ENCODE results near the gene TSKS.

The TSKS gene

GRCh38 chr19:49793561-49793840, 30.4 kb upstream of the TSKS start:
- Histone ChIP-seq H3K27me3 (ENCODE audit: control insufficient read depth, insufficient read depth, low read length) (no peaks in the 10 kb centered on the region), H3K4me1 (ENCODE audit: control insufficient read depth, insufficient read depth, low read length) (no peaks in the 10 kb centered on the region), H3K9ac (ENCODE audit: low read length) (no peak overlapping the region), H3K27ac (ENCODE audit: low read depth, low read length) (no peak overlapping the region), H3K36me3 (ENCODE audit: control insufficient read depth, insufficient read depth, low read length) (peaks cover 75% of the 10 kb centered on the region), H3K4me3 (ENCODE audit: low read depth, low read length) (no peak overlapping the region), H3K9me3 (ENCODE audit: control insufficient read depth, insufficient read depth, low read depth, low read length) (no peaks in the 10 kb centered on the region)

- no peaks in the 10 kb centered on the region for H3K4me1 ChIP-seq (ENCODE audit: control insufficient read depth, insufficient read depth, low read length)
- H3K27ac ChIP-seq (ENCODE audit: low read depth, low read length) = no peak overlapping the region
- no peak overlapping the region for H3K9ac ChIP-seq (ENCODE audit: low read length)
- H3K9me3 ChIP-seq (ENCODE audit: control insufficient read depth, insufficient read depth, low read depth, low read length) = no peaks in the 10 kb centered on the region
- H3K36me3 ChIP-seq (ENCODE audit: control insufficient read depth, insufficient read depth, low read length) = peaks cover 72% of the 10 kb centered on the region
- H3K4me3 ChIP-seq (ENCODE audit: low read depth, low read length) = no peak overlapping the region
- H3K27me3 ChIP-seq (ENCODE audit: control insufficient read depth, insufficient read depth, low read length) = no peaks in the 10 kb centered on the region
Observed at GRCh38 chr19:49792829-49793560, 29.9 kb upstream of the TSKS start.

GRCh38 chr19:49791776-49792445, 28.8 kb upstream of the TSKS start:
- H3K27ac ChIP-seq (ENCODE audit: low read depth, low read length) = no peak overlapping the region
- H3K27me3 ChIP-seq (ENCODE audit: control insufficient read depth, insufficient read depth, low read length) = no peaks in the 10 kb centered on the region
- H3K4me1 ChIP-seq (ENCODE audit: control insufficient read depth, insufficient read depth, low read length) = peaks cover under 1% of the 10 kb centered on the region; the same call in 1 of the 2 replicates
- H3K9me3 ChIP-seq (ENCODE audit: control insufficient read depth, insufficient read depth, low read depth, low read length) = no peaks in the 10 kb centered on the region
- no peak overlapping the region for H3K9ac ChIP-seq (ENCODE audit: low read length)
- peaks cover 68% of the 10 kb centered on the region for H3K36me3 ChIP-seq (ENCODE audit: control insufficient read depth, insufficient read depth, low read length)
- no peak overlapping the region for H3K4me3 ChIP-seq (ENCODE audit: low read depth, low read length)

- Histone ChIP-seq H3K36me3 (ENCODE audit: control insufficient read depth, insufficient read depth, low read length) (peaks cover 57% of the 10 kb centered on the region), H3K27me3 (ENCODE audit: control insufficient read depth, insufficient read depth, low read length) (no peaks in the 10 kb centered on the region), H3K9me3 (ENCODE audit: control insufficient read depth, insufficient read depth, low read depth, low read length) (no peaks in the 10 kb centered on the region), H3K27ac (ENCODE audit: low read depth, low read length) (no peak overlapping the region), H3K9ac (ENCODE audit: low read length) (no peak overlapping the region), H3K4me1 (ENCODE audit: control insufficient read depth, insufficient read depth, low read length) (peaks cover 10% of the 10 kb centered on the region; the same call in 1 of the 2 replicates), H3K4me3 (ENCODE audit: low read depth, low read length) (no peak overlapping the region)
Observed at GRCh38 chr19:49790866-49791265, 27.8 kb upstream of the TSKS start.

GRCh38 chr19:49788857-49789256, 25.8 kb upstream of the TSKS start:
- no peak overlapping the region for H3K9ac ChIP-seq (ENCODE audit: low read length)
- H3K9me3 ChIP-seq (ENCODE audit: control insufficient read depth, insufficient read depth, low read depth, low read length) = no peaks in the 10 kb centered on the region
- H3K4me1 ChIP-seq (ENCODE audit: control insufficient read depth, insufficient read depth, low read length) = peaks cover 10% of the 10 kb centered on the region; the same call in 1 of the 2 replicates
- peaks cover 49% of the 10 kb centered on the region for H3K36me3 ChIP-seq (ENCODE audit: control insufficient read depth, insufficient read depth, low read length)
- H3K27me3 ChIP-seq (ENCODE audit: control insufficient read depth, insufficient read depth, low read length) = no peaks in the 10 kb centered on the region
- no peak overlapping the region for H3K27ac ChIP-seq (ENCODE audit: low read depth, low read length)
- no peak overlapping the region for H3K4me3 ChIP-seq (ENCODE audit: low read depth, low read length)

GRCh38 chr19:49787746-49788145, 24.6 kb upstream of the TSKS start:
- no peak overlapping the region for H3K9ac ChIP-seq (ENCODE audit: low read length)
- H3K9me3 ChIP-seq (ENCODE audit: control insufficient read depth, insufficient read depth, low read depth, low read length) = no peaks in the 10 kb centered on the region
- H3K27me3 ChIP-seq (ENCODE audit: control insufficient read depth, insufficient read depth, low read length) = no peaks in the 10 kb centered on the region
- no peak overlapping the region for H3K4me3 ChIP-seq (ENCODE audit: low read depth, low read length)
- no peak overlapping the region for H3K27ac ChIP-seq (ENCODE audit: low read depth, low read length)
- peaks cover 10% of the 10 kb centered on the region; the same call in 1 of the 2 replicates for H3K4me1 ChIP-seq (ENCODE audit: control insufficient read depth, insufficient read depth, low read length)
- H3K36me3 ChIP-seq (ENCODE audit: control insufficient read depth, insufficient read depth, low read length) = peaks cover 50% of the 10 kb centered on the region

GRCh38 chr19:49786376-49786820, 23.3 kb upstream of the TSKS start:
- Histone ChIP-seq H3K9ac (ENCODE audit: low read length) (no peak overlapping the region), H3K4me3 (ENCODE audit: low read depth, low read length) (no peak overlapping the region), H3K36me3 (ENCODE audit: control insufficient read depth, insufficient read depth, low read length) (peaks cover 46% of the 10 kb centered on the region), H3K27me3 (ENCODE audit: control insufficient read depth, insufficient read depth, low read length) (no peaks in the 10 kb centered on the region), H3K27ac (ENCODE audit: low read depth, low read length) (peak overlapping the region; percentile 53; the same call in 1 of the 2 replicates), H3K9me3 (ENCODE audit: control insufficient read depth, insufficient read depth, low read depth, low read length) (no peaks in the 10 kb centered on the region), H3K4me1 (ENCODE audit: control insufficient read depth, insufficient read depth, low read length) (peaks cover 14% of the 10 kb centered on the region; the same call in 1 of the 2 replicates)

GRCh38 chr19:49782515-49782914, 19.4 kb upstream of the TSKS start:
- Histone ChIP-seq H3K4me3 (ENCODE audit: low read depth, low read length) (no peak overlapping the region), H3K27me3 (ENCODE audit: control insufficient read depth, insufficient read depth, low read length) (no peaks in the 10 kb centered on the region), H3K27ac (ENCODE audit: low read depth, low read length) (no peak overlapping the region), H3K4me1 (ENCODE audit: control insufficient read depth, insufficient read depth, low read length) (peaks cover 23% of the 10 kb centered on the region; the same call in 1 of the 2 replicates), H3K9me3 (ENCODE audit: control insufficient read depth, insufficient read depth, low read depth, low read length) (no peaks in the 10 kb centered on the region), H3K36me3 (ENCODE audit: control insufficient read depth, insufficient read depth, low read length) (peaks cover 25% of the 10 kb centered on the region), H3K9ac (ENCODE audit: low read length) (no peak overlapping the region)

GRCh38 chr19:49781394-49781793, 18.3 kb upstream of the TSKS start:
- Histone ChIP-seq H3K27ac (ENCODE audit: low read depth, low read length) (peak overlapping the region; percentile 34; the same call in 1 of the 2 replicates), H3K4me1 (ENCODE audit: control insufficient read depth, insufficient read depth, low read length) (peaks cover 17% of the 10 kb centered on the region; the same call in 1 of the 2 replicates), H3K27me3 (ENCODE audit: control insufficient read depth, insufficient read depth, low read length) (no peaks in the 10 kb centered on the region), H3K9ac (ENCODE audit: low read length) (no peak overlapping the region), H3K4me3 (ENCODE audit: low read depth, low read length) (no peak overlapping the region), H3K9me3 (ENCODE audit: control insufficient read depth, insufficient read depth, low read depth, low read length) (no peaks in the 10 kb centered on the region), H3K36me3 (ENCODE audit: control insufficient read depth, insufficient read depth, low read length) (peaks cover 24% of the 10 kb centered on the region)

- Histone ChIP-seq H3K27ac (ENCODE audit: low read depth, low read length) (no peak overlapping the region), H3K9me3 (ENCODE audit: control insufficient read depth, insufficient read depth, low read depth, low read length) (no peaks in the 10 kb centered on the region), H3K36me3 (ENCODE audit: control insufficient read depth, insufficient read depth, low read length) (peaks cover 24% of the 10 kb centered on the region), H3K27me3 (ENCODE audit: control insufficient read depth, insufficient read depth, low read length) (no peaks in the 10 kb centered on the region), H3K9ac (ENCODE audit: low read length) (no peak overlapping the region), H3K4me1 (ENCODE audit: control insufficient read depth, insufficient read depth, low read length) (peaks cover 12% of the 10 kb centered on the region; the same call in 1 of the 2 replicates), H3K4me3 (ENCODE audit: low read depth, low read length) (no peak overlapping the region)
Observed at GRCh38 chr19:49780861-49781260, 17.8 kb upstream of the TSKS start.
